SJCRH30 (cell line): Measurements from ENCODE around the gene TBXT. TPM values are rescaled to one million over a fixed set of nuclear protein-coding genes. Genes with fewer than 3 reads are reported as not detected.

Experiments used
- DNase-seq, 2 experiments: peaks; one replicate each; pipeline ENCODE4 v3.0.0-alpha.2; 2015 to 2020
- H3K27ac ChIP-seq: fragments of 250-450 bp; sonication (Bioruptor Pico); 2 replicates; pipeline ENCODE4 v1.5.1; 2020; ENCODE audit warnings: mild to moderate bottlenecking, moderate library complexity
- H3K27me3 ChIP-seq: fragments of 250-450 bp; sonication (Bioruptor Pico); 2 replicates; pipeline ENCODE4 v1.5.1; 2020; ENCODE audit warnings: mild to moderate bottlenecking, moderate library complexity
- H3K36me3 ChIP-seq: fragments of 250-450 bp; sonication (Bioruptor Pico); 2 replicates; pipeline ENCODE4 v1.5.1; 2020; ENCODE audit warnings: mild to moderate bottlenecking, moderate library complexity
- H3K4me1 ChIP-seq: fragments of 250-450 bp; sonication (Bioruptor Pico); 2 replicates; pipeline ENCODE4 v1.5.1; 2020; ENCODE audit warnings: mild to moderate bottlenecking, moderate library complexity
- H3K4me3 ChIP-seq: fragments of 250-450 bp; sonication (Bioruptor Pico); 2 replicates; pipeline ENCODE4 v1.5.1; 2020; ENCODE audit warnings: mild to moderate bottlenecking, moderate library complexity
- H3K9me3 ChIP-seq: fragments of 250-450 bp; sonication (Bioruptor Pico); replicated peaks from 2 replicates; pipeline ENCODE4 v1.5.1; 2020; ENCODE audit warnings: mild to moderate bottlenecking, moderate library complexity
- total RNA-seq: library from RNA; depleted of rRNA; stranded (reverse); fragments of >200 nt; shearing (Covaris generic); gene quantifications from 2 replicates; pipeline ENCODE4 v1.2.3, GENCODE V29; 2014; rRNA removed

The TBXT gene
- total RNA-seq: 0.20 TPM in 1 of 2 replicates, not detected in the other

- Histone ChIP-seq H3K27me3 (no peaks in the 10 kb centered on the region), H3K4me1 (no peaks in the 10 kb centered on the region), H3K4me3 (no peak within 1 kb of the TSS), H3K27ac (no peak within 1 kb of the TSS), H3K36me3 (no peaks in the 10 kb centered on the region), H3K9me3 (no peaks in the 10 kb centered on the region)
- DNase-seq: no peak
Measured at GRCh38 chr6:166167801-166168615, at the start of gene TBXT. Gene TBXT, minus strand, starts transcription at chr6:166167851. Its CDS starts 260 bp downstream, at chr6:166167591.

GRCh38 chr6:166207284-166207561, 39.6 kb upstream of the TBXT start:
- H3K36me3 ChIP-seq: no peaks in the 10 kb centered on the region
- no peak overlapping the region for H3K27ac ChIP-seq
- H3K4me3 ChIP-seq: no peak overlapping the region
- H3K4me1 ChIP-seq: no peaks in the 10 kb centered on the region
- H3K9me3 ChIP-seq: no peaks in the 10 kb centered on the region
- no peak for DNase-seq
- peaks cover 8% of the 10 kb centered on the region; the same call in 1 of the 2 replicates for H3K27me3 ChIP-seq

- no peaks in the 10 kb centered on the region for H3K9me3 ChIP-seq
- no peaks in the 10 kb centered on the region for H3K36me3 ChIP-seq
- no peak overlapping the region for H3K4me3 ChIP-seq
- no peaks in the 10 kb centered on the region for H3K4me1 ChIP-seq
- peaks cover 8% of the 10 kb centered on the region; the same call in 1 of the 2 replicates for H3K27me3 ChIP-seq
- no peak for DNase-seq
- no peak overlapping the region for H3K27ac ChIP-seq
Measured at GRCh38 chr6:166206510-166207283, 39.0 kb upstream of the TBXT start.

- no peaks in the 10 kb centered on the region for H3K9me3 ChIP-seq
- H3K27me3 ChIP-seq: peaks cover 10% of the 10 kb centered on the region; the same call in 1 of the 2 replicates
- no peaks in the 10 kb centered on the region for H3K36me3 ChIP-seq
- H3K27ac ChIP-seq: no peak overlapping the region
- no peak overlapping the region for H3K4me3 ChIP-seq
- no peaks in the 10 kb centered on the region for H3K4me1 ChIP-seq
- no peak for DNase-seq
Measured at GRCh38 chr6:166206066-166206465, 38.4 kb upstream of the TBXT start.

- Histone ChIP-seq H3K36me3 (no peaks in the 10 kb centered on the region), H3K4me1 (no peaks in the 10 kb centered on the region), H3K4me3 (no peak overlapping the region), H3K27me3 (peaks cover 13% of the 10 kb centered on the region; the same call in 1 of the 2 replicates), H3K27ac (no peak overlapping the region), H3K9me3 (no peaks in the 10 kb centered on the region)
- no peak for DNase-seq
Measured at GRCh38 chr6:166204852-166205650, 37.4 kb upstream of the TBXT start.

GRCh38 chr6:166203641-166204222, 36.1 kb upstream of the TBXT start:
- peaks cover 16% of the 10 kb centered on the region; the same call in 1 of the 2 replicates for H3K27me3 ChIP-seq
- H3K27ac ChIP-seq: no peak overlapping the region
- H3K4me3 ChIP-seq: no peak overlapping the region
- H3K4me1 ChIP-seq: no peaks in the 10 kb centered on the region
- H3K36me3 ChIP-seq: no peaks in the 10 kb centered on the region
- no peaks in the 10 kb centered on the region for H3K9me3 ChIP-seq
- DNase-seq: no peak

- no peak for DNase-seq
- H3K9me3 ChIP-seq: no peaks in the 10 kb centered on the region
- no peak overlapping the region for H3K27ac ChIP-seq
- no peaks in the 10 kb centered on the region for H3K36me3 ChIP-seq
- H3K27me3 ChIP-seq: peaks cover 16% of the 10 kb centered on the region; the same call in 1 of the 2 replicates
- H3K4me1 ChIP-seq: no peaks in the 10 kb centered on the region
- H3K4me3 ChIP-seq: no peak overlapping the region
Measured at GRCh38 chr6:166203003-166203640, 35.5 kb upstream of the TBXT start.

GRCh38 chr6:166202321-166202733, 34.7 kb upstream of the TBXT start:
- H3K9me3 ChIP-seq: no peaks in the 10 kb centered on the region
- peaks cover 23% of the 10 kb centered on the region; the same call in 1 of the 2 replicates for H3K27me3 ChIP-seq
- H3K4me1 ChIP-seq: no peaks in the 10 kb centered on the region
- no peak overlapping the region for H3K27ac ChIP-seq
- no peaks in the 10 kb centered on the region for H3K36me3 ChIP-seq
- no peak overlapping the region for H3K4me3 ChIP-seq
- DNase-seq: no peak

GRCh38 chr6:166201878-166202277, 34.2 kb upstream of the TBXT start:
- Histone ChIP-seq H3K4me1 (no peaks in the 10 kb centered on the region), H3K36me3 (no peaks in the 10 kb centered on the region), H3K27me3 (peaks cover 28% of the 10 kb centered on the region; the same call in 1 of the 2 replicates), H3K27ac (no peak overlapping the region), H3K9me3 (no peaks in the 10 kb centered on the region), H3K4me3 (no peak overlapping the region)
- DNase-seq: no peak

GRCh38 chr6:166197361-166197760, 29.7 kb upstream of the TBXT start:
- H3K27me3 ChIP-seq: peaks cover 31% of the 10 kb centered on the region

GRCh38 chr6:166195860-166196238, 28.2 kb upstream of the TBXT start:
- Histone ChIP-seq H3K27ac (no peak overlapping the region), H3K36me3 (no peaks in the 10 kb centered on the region)

More at GRCh38 chr6:166197361-166197760, 29.7 kb upstream of the TBXT start:
- Histone ChIP-seq H3K4me3 (no peak overlapping the region), H3K9me3 (no peaks in the 10 kb centered on the region), H3K4me1 (no peaks in the 10 kb centered on the region), H3K36me3 (no peaks in the 10 kb centered on the region), H3K27ac (no peak overlapping the region)
- DNase-seq: no peak

GRCh38 chr6:166194914-166195859, 27.5 kb upstream of the TBXT start:
- peak in 1 of 2 experiments; percentile 36 for DNase-seq
- Histone ChIP-seq H3K9me3 (no peaks in the 10 kb centered on the region), H3K27me3 (peaks cover 29% of the 10 kb centered on the region), H3K4me3 (no peak overlapping the region), H3K27ac (no peak overlapping the region), H3K4me1 (no peaks in the 10 kb centered on the region), H3K36me3 (no peaks in the 10 kb centered on the region)

More at GRCh38 chr6:166195860-166196238, 28.2 kb upstream of the TBXT start:
- H3K9me3 ChIP-seq: no peaks in the 10 kb centered on the region
- H3K4me1 ChIP-seq: no peaks in the 10 kb centered on the region
- peaks cover 29% of the 10 kb centered on the region for H3K27me3 ChIP-seq
- no peak for DNase-seq
- H3K4me3 ChIP-seq: no peak overlapping the region

- Histone ChIP-seq H3K27me3 (peaks cover 21% of the 10 kb centered on the region), H3K4me1 (no peaks in the 10 kb centered on the region), H3K9me3 (no peaks in the 10 kb centered on the region), H3K36me3 (no peaks in the 10 kb centered on the region), H3K27ac (no peak overlapping the region), H3K4me3 (no peak overlapping the region)
- DNase-seq: no peak
Measured at GRCh38 chr6:166192557-166192956, 24.9 kb upstream of the TBXT start.
